AG20443 (cell line): Measurements from ENCODE around the gene PLA2G5.
A peak's percentile ranks its signal among the peaks of the same experiment; 100 is the strongest.
"Not testable (repeated sequence)": the region's sequence is repeated elsewhere in the genome, so short reads cannot be mapped to it uniquely, and the experiment has no call there.

Experiments used
- DNase-seq: peaks from one replicate; pipeline ENCODE4 v3.0.0; 2012; ENCODE audit warnings: low spot score, mixed read lengths

Gene PLA2G5, protein sequence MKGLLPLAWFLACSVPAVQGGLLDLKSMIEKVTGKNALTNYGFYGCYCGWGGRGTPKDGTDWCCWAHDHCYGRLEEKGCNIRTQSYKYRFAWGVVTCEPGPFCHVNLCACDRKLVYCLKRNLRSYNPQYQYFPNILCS

GRCh38 chr1:20069874-20070273 is at the start of gene PLA2G5:
TSS of gene PLA2G5 (plus strand) at chr1:20070194. CDS start at chr1:20084831, 14,637 bp downstream.
- peak; percentile 83 for DNase-seq

DNA sequence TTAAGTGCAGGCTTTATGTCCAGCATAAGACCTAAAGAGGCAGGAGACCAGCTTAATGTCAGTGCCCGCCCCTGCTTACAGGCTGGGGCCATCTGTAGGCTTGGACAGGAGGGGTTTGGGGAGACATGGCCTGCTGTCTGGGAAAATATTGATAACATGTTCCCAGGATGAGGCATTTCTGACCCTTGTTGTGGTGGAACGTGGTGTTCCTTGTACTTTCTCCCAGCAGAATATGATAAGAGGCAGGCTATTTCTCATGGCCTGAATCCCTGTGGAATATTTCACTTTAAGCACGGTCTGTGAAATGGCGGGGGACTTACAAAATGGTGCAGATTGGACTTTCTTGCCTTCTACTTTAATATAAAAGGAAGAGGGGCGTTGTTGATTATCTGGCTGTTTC is 41.9 kb upstream of the PLA2G5 start:
- no peak for DNase-seq

GRCh38 chr1:20028726-20029125 is 41.3 kb upstream of the PLA2G5 start:
- DNase-seq = no peak

DNA sequence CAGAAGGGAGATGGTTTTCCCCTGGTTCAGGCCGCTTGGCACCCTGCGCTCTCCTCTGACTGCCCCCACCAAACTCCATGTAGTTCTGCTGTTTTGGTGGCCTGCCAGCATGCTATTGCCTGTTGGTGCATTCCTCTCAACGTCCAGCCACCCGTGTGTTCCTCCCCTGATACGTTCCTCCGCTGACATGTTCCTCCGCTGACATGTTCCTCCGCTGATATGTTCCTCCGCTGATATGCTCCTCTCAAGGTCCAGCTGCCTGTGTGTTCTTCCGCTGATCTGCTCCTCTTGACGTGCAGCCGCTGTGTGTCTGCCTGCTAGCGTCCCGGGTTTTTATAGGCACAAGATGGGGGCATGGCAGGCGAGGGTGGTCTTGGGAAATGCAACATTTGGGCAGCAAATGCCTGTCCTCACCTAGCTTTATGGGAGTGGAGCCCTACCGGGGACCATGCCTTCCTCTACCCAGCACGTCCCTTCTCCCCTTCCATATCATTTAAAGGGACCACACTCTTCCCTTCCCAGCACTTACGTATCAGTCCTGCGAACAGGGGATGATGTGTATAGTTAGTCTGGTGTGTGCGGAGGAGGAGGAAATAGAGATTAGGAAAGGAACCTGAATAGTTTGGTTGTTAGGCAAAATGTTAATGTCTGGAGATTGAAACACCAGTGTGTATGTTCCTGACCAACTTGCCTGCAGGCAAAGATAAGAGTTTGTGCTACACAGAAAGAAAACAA is 40.6 kb upstream of the PLA2G5 start:
- DNase-seq = no peak

DNA sequence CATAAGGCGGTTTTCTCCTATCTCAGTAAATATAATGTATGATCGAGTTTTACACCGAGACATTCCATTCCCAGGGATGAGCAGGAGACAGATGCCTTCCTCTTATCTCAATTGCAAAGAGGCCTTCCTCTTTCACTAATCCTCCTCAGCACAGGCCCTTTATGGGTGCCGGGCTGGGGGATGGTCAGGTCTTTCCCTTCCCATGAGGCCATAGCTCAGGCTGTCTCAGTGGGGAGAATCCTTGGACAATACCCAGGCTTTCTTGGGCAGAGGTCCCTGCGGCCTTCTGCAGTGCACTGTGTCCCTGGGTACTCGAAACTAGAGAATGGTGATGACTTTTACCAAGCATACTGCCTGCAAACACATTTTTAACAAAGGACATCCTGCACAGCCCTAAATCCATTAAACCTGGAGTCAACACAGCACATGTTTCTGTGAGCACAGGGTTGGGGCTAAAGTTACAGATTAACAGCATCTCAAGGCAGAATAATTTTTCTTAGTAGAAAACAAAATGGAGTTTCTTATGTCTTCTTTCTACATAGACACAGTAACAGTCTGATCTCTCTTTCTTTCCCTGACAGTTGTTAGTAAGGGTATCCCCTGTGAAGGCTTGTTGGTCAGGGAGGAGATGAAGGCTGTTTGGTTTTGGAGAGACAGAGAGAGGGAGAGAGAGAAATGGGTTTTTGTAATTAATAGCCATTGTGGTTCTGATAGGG is 39.4 kb upstream of the PLA2G5 start:
- DNase-seq = not testable (repeated sequence)

DNA sequence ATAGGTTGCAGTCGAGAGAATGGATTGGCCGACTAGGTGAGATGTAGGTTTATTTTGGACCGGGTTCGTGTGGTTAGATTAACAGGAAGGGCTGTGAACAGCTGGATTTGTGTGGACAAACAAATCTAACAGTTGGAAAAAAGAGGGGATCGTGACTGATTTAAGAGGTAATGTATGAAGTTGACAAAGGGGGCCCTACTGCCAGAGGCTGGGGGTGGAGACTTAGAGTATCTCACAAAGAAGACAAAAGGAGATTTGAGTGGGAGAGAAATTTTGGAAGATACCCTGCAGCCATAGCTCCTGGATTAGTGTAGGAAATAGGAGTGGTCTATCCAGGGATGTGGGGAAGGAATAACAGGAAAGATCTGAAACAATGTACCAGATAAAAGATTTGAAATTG is 38.8 kb upstream of the PLA2G5 start:
- no peak for DNase-seq

GRCh38 chr1:20031836-20032235 is 38.2 kb upstream of the PLA2G5 start:
- no peak for DNase-seq

DNA sequence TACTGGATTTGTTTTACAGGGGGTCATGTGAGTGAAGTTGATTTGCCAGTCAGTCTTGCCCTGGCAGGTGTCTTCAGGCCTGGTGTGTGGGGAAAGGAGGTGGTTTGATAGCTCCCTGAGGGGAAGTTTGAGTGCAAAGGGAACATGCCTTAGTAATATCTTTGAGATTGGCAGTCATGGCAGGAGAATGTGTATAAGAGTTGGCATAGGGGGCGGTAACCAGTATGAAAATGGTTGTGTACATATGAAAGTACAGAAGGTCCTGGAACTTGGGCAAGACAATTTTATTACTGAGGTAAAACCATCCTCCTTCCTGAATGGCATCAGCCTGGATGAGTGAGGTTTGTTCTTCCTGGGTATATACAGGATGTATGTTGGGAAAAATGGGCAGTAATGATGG is 37.6 kb upstream of the PLA2G5 start:
- DNase-seq = no peak

- DNase-seq = peak; percentile 20
Observed at GRCh38 chr1:20033420-20033819, 36.6 kb upstream of the PLA2G5 start.

GRCh38 chr1:20035114-20035513 is 34.9 kb upstream of the PLA2G5 start:
- no peak for DNase-seq

DNA sequence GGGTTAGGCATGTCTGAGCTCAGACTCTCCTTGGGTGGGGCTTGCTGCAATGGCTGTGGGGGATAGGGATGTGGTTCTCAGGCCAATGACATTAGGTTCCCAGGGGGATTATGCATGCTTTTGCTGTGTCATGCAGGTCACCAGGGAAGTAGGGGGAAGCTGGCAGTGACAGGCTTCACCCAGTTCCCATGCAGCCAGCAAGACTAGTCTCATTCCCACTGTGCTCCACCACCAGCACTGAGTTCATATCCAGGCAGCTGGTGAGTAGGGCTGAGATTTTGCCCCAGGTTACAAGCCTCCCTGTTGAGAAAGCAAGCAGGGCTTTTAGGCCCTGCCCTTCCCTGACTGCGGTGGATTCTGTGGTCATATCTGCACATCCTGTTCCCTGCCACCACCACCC is 32.1 kb upstream of the PLA2G5 start:
- DNase-seq = no peak

- no peak for DNase-seq
Observed at GRCh38 chr1:20047096-20047495, 22.9 kb upstream of the PLA2G5 start.

- DNase-seq = no peak
Observed at GRCh38 chr1:20048563-20048962, 21.4 kb upstream of the PLA2G5 start.

DNA sequence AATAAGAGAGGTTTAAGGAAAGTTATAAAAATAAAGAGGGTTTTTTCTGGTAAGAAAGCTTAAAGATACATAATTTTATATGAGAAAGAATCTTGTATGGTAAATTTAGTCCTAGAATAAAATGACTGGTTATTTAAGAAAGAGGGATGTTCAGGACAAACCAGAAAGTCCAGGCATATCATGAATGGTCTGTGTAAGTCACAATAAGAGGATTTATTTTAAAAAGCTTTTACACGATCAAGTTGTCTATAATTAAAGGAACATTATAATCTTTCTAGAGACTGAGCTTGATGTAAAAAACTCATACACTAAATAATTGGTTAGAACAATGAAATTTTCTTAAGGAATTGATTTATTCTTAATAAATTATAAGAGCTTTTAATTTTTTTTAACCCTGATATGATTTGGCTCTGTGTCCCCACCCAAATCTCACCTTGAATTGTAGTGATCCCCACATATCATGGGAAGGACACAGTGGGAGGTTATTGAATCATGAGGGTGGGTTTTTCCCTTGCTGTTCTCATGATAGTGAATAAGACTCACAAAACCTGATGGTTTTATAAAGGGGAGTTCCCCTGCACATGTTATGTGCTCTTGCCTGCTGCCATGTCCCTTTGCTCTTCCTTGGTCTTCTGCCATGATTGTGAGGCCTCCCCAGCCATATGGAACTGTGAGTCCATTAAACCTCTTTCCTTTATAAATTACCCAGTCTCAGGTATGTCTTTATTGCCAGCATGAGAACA is 20.8 kb upstream of the PLA2G5 start:
- not testable (repeated sequence) for DNase-seq

DNA sequence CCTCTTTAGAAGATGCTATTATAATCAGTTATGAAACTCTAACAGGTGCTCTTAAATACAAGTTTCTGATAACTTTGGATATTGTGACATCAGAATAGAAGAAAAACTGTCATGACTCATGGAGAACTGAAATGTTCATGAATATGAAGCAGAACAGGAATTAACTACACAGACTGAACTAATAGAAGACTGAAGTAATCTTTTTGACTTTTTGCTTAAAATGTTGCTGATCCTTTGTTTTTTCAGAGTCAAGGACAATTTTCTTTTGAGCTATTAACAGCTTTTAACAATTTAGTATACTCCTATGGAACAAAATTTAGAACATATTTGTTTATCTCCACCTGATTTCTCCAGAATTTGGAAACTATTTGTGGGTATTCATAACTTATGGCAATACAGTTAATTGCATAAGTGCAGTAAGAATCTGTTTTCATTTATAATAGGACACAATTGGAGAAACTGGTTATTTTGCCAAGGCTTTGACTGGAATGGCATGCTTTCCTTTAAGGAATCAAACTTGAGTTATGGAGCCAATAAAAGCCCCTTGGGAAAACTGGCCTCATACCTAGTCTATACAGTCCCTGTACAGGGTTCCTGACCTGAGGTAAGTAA is 18.7 kb upstream of the PLA2G5 start:
- DNase-seq = no peak

GRCh38 chr1:20052386-20052785 is 17.6 kb upstream of the PLA2G5 start:
- DNase-seq = no peak

- no peak for DNase-seq
Observed at GRCh38 chr1:20057886-20058420, 12.0 kb upstream of the PLA2G5 start.

- peak; percentile 74 for DNase-seq
Observed at GRCh38 chr1:20058531-20058930, 11.5 kb upstream of the PLA2G5 start.

GRCh38 chr1:20059847-20060246 is 10.1 kb upstream of the PLA2G5 start:
- DNase-seq = no peak

GRCh38 chr1:20060791-20061190 is 9.2 kb upstream of the PLA2G5 start:
- DNase-seq = not testable (repeated sequence)

- no peak for DNase-seq
Observed at GRCh38 chr1:20061866-20062265, 8.1 kb upstream of the PLA2G5 start.

DNA sequence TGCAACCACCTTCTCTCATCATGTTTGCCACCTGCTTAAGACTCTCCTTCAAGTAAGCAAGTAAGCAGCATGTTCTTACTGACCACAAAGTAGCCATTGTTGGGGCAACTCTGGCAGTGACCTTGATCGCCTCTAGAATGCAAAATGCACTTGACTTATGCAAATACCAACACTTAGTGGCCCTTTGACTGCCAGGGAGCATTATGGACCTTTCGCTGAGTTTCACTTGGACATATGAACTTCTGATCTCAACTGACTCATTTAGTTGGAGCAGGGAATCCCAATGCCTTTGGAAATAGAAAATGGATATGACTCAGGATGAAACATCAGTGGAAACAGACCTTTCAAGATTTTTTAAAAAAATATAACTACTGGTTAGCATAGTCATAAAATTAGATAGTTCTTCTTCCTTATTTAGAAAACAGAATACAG is 6.1 kb upstream of the PLA2G5 start:
- peak; percentile 84 for DNase-seq
